ENCODE results near the gene POM121.
"Not testable (repeated sequence)": the region's sequence is repeated elsewhere in the genome, so short reads cannot be mapped to it uniquely, and the experiment has no call there.

The POM121 gene

DNA sequence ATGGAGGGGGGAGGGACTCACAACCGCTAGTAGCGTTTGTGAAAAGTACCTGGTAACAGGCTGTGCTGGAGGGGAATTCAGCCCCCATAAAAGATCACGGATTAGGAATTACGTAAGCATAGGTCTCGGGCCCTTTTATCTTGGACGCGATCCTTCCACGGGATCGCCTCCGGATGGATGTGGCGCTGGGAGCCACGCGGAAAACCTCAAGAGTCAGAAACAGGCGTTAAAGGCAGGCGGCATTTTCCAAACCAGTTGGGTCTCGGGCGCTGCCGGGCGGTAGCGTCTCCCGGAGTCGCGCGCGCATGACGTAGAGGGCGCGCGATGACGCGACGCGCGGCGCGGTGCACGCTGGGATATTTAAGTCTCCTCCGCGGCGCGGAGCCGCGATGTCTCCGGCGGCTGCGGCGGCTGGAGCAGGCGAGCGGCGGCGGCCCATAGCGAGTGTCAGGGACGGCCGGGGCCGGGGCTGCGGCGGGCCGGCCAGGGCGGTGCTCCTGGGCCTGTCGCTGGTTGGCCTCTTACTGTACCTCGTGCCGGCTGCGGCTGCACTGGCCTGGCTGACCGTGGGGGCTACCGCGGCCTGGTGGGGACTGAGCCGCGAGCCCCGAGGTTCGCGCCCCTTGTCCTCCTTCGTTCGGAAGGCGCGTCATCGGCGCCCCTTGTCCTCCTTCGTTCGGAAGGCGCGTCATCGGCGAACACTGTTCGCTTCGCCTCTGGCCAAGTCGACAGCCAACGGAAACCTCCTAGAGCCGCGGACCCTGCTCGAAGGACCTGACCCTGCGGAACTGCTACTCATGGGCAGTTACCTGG lies at the start of gene POM121:
POM121 (plus strand) TSS at position 363 of the 813 bp plus-strand sequence; CDS start at position 390, 27 bp downstream.
- Mint-ChIP-seq H3K27me3 (no peaks in the 10 kb centered on the region), H3K36me3 (peaks cover 15% of the 10 kb centered on the region), H3K4me1 (peaks cover 29% of the 10 kb centered on the region), H3K27ac (peak within 1 kb of the TSS; percentile 98), H3K9me3 (no peaks in the 10 kb centered on the region), H3K4me3 (peak within 1 kb of the TSS; percentile 100)
- ATAC-seq = peak; percentile 99

DNA sequence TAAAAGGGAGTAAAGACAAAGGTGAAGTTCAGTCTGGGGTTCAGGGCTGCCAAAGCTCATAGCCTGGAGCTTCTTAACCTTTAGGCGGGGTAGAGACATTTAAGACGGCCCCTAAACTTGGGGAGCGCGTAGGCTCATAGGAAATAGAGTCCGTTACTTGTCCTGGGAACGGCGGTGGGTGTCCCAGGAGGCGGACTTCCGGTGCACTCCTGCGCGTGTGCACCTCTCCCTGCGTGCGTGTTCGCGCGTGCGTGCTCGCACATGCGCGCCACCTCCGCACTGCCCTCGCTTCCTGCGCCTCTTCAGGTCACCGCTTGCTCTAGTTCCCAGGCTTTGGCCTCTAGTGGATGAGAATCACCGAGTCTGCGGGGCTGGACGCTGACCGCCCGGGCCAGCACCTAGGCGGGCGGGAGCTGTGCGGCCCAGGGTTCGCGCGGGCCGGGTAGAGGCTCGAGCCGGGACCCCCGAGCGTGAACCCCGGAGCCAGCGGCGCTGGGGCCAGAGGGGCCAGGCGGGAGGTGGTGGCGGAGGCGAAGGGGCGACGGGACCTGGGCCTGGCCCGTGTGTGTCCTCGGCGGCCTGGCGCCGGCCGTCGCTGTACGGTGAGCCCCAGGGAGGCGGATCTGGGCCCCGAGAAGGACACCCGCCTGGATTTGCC lies 45.7 kb upstream of the POM121 start:
- Mint-ChIP-seq H3K4me3 (peak overlapping the region; percentile 94), H3K27ac (peak overlapping the region; percentile 79), H3K4me1 (peaks cover 12% of the 10 kb centered on the region)
- not testable (repeated sequence) for H3K9me3 Mint-ChIP-seq, H3K27me3 Mint-ChIP-seq, H3K36me3 Mint-ChIP-seq
- peak; percentile 100 for ATAC-seq

DNA sequence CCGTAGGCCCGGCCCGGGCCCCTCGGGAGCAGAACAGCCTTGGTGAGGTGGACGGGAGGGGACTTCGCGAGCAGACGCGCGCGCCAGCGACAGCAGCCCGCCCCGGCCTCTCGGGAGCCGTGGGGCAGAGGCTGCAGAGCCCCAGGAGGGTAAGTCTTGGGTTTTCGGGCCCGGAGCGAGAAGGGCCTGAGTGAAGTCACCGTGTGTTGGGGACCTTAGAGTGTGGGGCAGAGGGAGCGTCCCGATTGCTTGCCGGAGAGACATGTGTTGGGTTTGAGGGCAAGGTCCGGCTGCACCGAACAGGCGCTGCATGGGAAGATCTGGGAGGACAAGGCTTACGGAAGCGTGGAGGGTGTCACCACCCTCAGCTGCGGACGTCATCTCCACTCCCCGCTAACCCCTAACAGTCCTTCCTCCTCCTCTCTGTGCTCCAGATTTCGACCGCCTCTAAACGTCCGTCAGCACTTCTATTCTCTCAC lies 45.1 kb upstream of the POM121 start:
- peaks cover 12% of the 10 kb centered on the region for H3K4me1 Mint-ChIP-seq
- peak; percentile 18 for ATAC-seq
- H3K9me3 Mint-ChIP-seq, H3K36me3 Mint-ChIP-seq, H3K27me3 Mint-ChIP-seq: not testable (repeated sequence)
- H3K27ac Mint-ChIP-seq = peak overlapping the region; percentile 79
- peak overlapping the region; percentile 94 for H3K4me3 Mint-ChIP-seq

DNA sequence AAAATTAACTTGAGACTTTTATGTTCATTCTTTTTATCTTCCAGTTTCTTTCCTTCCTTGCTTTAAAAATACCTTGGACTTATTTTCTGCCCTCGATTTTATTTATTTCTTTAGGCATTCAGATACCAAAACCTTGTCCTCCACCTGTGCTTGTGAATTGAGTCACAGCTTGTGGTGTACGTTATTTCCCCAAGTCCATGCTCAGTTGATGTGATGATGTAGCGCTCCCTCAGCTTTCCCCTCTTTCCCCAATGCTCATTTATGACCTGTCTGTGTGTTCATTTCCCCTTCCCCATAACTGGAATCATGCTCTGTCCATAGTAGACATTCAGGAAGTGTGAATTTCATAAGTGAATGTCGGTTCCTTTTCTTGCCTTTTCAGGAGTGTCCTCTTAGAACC lies 33.1 kb upstream of the POM121 start:
- H3K27me3 Mint-ChIP-seq, H3K27ac Mint-ChIP-seq, H3K9me3 Mint-ChIP-seq, H3K4me1 Mint-ChIP-seq, H3K4me3 Mint-ChIP-seq, ATAC-seq: not testable (repeated sequence)
- H3K36me3 Mint-ChIP-seq = peaks cover 37% of the 10 kb centered on the region

DNA sequence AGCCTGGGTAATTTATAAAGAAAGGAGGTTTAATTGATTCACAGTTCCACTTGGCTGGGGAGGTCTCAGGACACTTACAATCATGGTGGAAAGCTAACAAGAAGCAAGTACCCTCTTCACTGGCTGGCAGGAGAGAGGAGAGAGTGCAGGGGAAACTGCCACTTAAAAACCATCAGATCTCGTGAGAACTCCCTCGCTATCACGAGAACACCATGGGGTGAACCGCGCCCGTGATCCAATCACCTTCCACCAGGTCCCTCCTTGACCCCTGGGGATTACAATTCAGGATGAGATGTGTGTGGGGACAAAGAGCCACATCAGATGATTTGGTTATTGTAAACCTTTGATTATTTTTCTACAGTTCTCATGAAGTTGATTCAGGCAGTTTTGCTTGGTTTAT lies 20.2 kb upstream of the POM121 start:
- H3K36me3 Mint-ChIP-seq = peaks cover 46% of the 10 kb centered on the region
- H3K4me3 Mint-ChIP-seq, H3K27ac Mint-ChIP-seq, H3K4me1 Mint-ChIP-seq, H3K27me3 Mint-ChIP-seq, ATAC-seq, H3K9me3 Mint-ChIP-seq: not testable (repeated sequence)

DNA sequence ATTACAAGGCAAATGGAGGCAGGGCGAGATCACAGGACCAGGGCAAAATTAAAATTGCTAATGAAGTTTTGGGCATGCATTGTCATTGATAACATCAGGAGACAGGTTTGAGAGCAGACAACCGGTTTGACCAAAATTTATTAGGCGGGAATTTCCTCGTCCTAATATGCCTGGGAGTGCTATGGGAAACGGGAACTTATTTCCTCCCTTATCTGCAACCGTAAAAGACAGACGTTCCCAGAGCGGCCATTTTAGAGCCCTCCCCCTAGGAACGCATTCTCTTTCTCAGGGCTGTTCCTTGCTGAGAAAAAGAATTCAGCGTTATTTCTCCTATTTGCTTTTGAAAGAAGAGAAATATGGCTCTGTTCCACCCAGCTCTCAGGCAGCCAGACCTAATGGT lies 16.5 kb upstream of the POM121 start:
- H3K9me3 Mint-ChIP-seq, ATAC-seq, H3K27ac Mint-ChIP-seq, H3K4me3 Mint-ChIP-seq, H3K27me3 Mint-ChIP-seq: not testable (repeated sequence)
- Mint-ChIP-seq H3K4me1 (peaks cover 22% of the 10 kb centered on the region), H3K36me3 (peaks cover 34% of the 10 kb centered on the region)

DNA sequence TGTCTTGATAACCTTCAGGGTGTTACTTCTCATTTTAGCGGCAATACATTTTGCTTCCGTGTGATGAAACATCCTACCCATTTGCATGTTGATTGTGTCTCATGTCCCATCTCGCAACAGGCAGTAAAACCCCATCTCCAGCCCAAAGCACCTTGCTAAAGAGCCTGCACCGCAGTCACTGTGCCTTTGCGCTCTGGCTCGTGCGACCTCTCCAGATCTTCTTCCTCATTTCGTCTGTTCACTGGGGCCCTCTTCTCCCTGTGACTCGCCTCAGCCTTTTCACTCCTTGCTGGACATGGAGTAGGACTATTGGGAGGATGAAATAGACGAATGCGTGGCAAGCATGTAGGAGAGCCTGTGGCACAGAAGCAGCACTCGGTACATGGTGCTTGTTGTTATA lies 13.5 kb upstream of the POM121 start:
- ATAC-seq = peak; percentile 58
- H3K4me1 Mint-ChIP-seq = peaks cover 35% of the 10 kb centered on the region
- not testable (repeated sequence) for H3K4me3 Mint-ChIP-seq, H3K27ac Mint-ChIP-seq, H3K27me3 Mint-ChIP-seq, H3K9me3 Mint-ChIP-seq
- peaks cover 38% of the 10 kb centered on the region for H3K36me3 Mint-ChIP-seq

DNA sequence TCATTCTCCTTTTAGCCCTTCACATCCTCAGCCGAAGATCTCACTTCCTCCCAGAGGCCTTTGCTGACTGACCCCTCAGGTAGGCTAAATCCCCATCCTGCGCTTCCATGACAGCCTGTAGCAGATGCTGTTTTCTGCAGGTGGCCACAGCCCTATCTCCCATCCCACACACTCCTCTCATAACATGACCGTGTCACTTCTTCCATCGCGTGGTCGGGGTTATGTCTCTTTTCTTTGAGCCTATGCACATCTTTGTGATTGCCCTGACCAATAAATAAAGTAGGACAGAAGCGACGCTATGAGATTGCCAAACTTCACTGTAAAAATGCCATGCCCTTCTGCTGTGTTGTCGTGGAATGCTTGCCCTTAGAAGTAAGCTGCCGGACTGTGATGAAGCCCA lies 11.1 kb upstream of the POM121 start:
- H3K9me3 Mint-ChIP-seq, H3K4me3 Mint-ChIP-seq, H3K27me3 Mint-ChIP-seq, ATAC-seq: not testable (repeated sequence)
- peaks cover 36% of the 10 kb centered on the region for H3K4me1 Mint-ChIP-seq
- H3K27ac Mint-ChIP-seq = peak overlapping the region; percentile 69
- peaks cover 37% of the 10 kb centered on the region for H3K36me3 Mint-ChIP-seq

DNA sequence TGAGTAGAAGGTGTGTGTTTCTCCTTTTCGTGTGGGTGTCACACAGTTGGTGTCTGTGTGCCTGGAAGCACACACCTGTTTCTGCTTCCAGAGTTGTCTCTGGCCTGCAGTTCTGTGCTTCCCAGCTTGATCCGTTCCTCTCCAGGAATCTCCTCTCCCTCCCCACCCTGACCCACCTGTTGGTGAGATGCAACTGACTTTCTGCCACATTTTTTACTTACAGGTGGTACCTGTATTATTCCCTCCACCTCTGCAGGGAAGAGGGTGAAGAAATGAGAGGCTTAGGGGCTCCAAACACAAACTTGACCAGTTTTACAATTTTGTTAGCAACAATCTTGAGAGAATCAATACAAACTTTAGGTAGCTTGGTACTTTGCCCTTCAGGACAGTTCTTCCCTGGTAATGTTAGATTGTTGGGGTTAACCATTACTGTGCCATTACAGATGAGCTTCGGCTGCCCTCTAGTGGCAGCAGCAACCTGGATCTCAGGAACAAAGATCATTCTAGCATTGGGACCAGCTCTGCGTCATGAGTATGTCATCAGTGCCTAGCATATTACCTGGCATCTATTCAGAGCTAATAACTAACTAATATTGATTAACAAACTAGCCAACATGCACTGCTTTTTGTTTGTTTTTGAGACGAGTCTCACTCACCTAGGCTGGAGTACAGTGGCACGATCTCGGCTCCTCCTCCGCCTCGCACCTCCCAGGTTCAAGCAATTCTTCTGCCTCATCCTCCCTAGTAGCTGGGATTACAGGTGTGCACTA lies 10.0 kb upstream of the POM121 start:
- not testable (repeated sequence) for H3K9me3 Mint-ChIP-seq, H3K27me3 Mint-ChIP-seq, H3K4me3 Mint-ChIP-seq
- H3K36me3 Mint-ChIP-seq = peaks cover 36% of the 10 kb centered on the region
- peak overlapping the region; percentile 69 for H3K27ac Mint-ChIP-seq
- peak; percentile 87 for ATAC-seq
- peaks cover 36% of the 10 kb centered on the region for H3K4me1 Mint-ChIP-seq

DNA sequence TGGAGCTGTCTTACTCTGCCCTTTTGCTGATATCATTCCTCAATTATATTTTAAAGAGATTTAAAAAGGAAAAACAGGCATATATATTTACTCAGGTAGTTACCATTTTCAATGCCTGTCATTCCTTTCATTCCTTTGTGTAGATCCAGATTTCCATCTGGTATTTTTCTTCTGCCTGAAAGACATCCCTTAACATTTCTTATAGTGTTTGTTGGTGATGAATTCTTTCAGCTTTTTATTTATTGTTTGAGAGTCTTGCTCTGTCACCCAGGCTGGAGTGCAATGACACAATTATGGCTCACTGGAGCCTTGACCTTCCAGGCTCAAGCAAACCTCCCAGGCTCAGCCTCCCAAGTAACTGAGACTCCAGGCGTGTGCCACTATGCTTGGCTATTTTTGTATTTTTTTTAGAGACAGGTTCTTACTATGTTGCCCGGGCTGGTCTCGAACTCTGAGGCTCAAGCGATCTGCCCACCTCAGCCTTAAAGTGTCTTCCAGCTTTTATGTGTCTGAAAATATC lies 5.6 kb upstream of the POM121 start:
- H3K27ac Mint-ChIP-seq = no peak overlapping the region
- H3K9me3 Mint-ChIP-seq = no peaks in the 10 kb centered on the region
- no peak for ATAC-seq
- H3K27me3 Mint-ChIP-seq = no peaks in the 10 kb centered on the region
- peaks cover 17% of the 10 kb centered on the region for H3K36me3 Mint-ChIP-seq
- H3K4me1 Mint-ChIP-seq = peaks cover 15% of the 10 kb centered on the region
- H3K4me3 Mint-ChIP-seq = no peak overlapping the region

DNA sequence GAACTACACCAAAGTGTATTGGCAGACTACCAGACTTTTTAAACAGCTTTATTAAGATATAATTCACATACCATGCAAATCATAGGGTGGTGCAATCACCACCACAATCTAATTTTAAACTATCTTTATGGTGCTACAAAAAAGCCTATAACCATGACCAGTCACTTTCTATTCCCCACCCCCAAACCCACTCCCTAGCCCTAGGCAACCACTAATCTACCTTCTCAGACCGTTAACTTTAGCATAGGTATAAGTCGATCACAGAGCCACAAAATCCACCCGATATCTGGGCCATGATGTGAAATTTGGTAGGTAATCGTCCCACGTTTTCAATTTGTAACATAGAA lies 536 bp upstream of the POM121 start:
- peaks cover 11% of the 10 kb centered on the region for H3K36me3 Mint-ChIP-seq
- peaks cover 29% of the 10 kb centered on the region for H3K4me1 Mint-ChIP-seq
- no peak for ATAC-seq
- H3K27ac Mint-ChIP-seq = peak overlapping the region; percentile 98
- no peaks in the 10 kb centered on the region for H3K9me3 Mint-ChIP-seq
- no peaks in the 10 kb centered on the region for H3K27me3 Mint-ChIP-seq
- H3K4me3 Mint-ChIP-seq = peak overlapping the region; percentile 100

DNA sequence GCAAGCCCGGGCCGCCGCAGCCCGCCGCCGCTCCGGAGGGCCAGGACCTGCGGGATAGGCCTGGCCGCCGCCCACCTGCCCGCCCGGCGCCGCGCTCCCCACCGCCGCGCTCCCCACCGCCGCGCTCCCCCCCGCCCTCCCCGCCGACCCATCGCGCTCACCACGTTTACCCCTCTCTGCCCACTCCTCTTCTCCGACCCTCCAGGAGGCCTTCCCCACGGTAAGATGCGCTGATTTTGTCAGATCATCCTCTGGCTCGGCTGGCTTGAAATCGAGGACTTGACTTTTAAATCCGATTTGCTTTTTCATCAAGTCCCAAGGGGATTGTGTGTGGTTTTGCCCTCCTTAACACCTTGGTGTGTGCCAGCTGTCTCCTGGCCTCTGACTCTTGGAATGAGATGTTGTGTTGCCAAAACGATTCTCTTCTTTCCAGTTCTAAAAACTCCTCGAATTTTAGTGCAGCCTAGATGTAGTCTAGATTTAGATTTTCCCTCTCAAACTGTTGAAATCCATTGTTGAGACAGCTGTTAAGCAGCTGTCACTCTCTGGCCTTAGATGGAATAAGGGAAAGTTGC lies 738 bp downstream of the POM121 start:
- peak overlapping the region; percentile 100 for H3K4me3 Mint-ChIP-seq
- H3K27me3 Mint-ChIP-seq = no peaks in the 10 kb centered on the region
- peaks cover 21% of the 10 kb centered on the region for H3K36me3 Mint-ChIP-seq
- ATAC-seq = peak; percentile 44
- no peaks in the 10 kb centered on the region for H3K9me3 Mint-ChIP-seq
- peak overlapping the region; percentile 98 for H3K27ac Mint-ChIP-seq
- H3K4me1 Mint-ChIP-seq = peaks cover 29% of the 10 kb centered on the region

DNA sequence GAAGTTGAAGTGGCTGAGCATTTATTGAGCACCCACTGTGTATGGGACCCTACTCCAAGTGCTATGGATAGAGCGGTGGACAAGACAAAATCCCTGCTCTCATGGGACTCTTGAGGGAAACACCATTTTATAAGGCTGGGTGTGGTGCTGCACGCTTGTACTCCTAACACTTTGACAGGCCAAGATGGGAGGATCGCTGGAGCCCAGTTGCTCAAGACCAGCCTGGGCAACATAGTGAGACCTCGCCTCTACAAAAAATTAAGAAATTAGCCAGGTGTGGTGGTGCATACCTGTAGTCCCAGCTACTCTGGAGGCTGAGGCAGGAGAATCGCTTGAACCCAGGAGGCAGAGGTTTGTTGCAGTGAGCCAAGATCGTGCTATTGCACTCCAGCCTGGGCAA lies 2.9 kb downstream of the POM121 start:
- H3K4me3 Mint-ChIP-seq = not testable (repeated sequence)

DNA sequence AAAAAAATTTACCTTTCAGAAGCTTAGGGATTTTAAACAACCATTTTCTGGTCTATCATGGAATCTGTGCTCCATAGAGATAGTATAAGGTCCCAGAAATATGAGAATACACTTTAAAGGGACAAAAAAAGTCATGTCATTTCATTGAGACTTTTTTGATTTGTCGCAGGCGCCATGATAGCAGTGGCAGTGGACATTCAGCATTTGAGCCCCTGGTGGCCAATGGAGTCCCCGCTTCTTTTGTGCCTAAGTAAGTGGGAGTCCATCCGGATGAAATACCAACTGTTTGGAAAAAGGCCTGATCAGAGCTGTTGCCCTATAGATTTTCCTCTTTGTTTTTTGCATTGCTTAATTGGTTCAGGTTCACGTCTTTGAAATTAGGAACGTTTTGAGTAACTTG lies 3.3 kb downstream of the POM121 start:
- H3K27ac Mint-ChIP-seq, ATAC-seq, H3K4me3 Mint-ChIP-seq, H3K27me3 Mint-ChIP-seq, H3K9me3 Mint-ChIP-seq: not testable (repeated sequence)
- H3K36me3 Mint-ChIP-seq = peaks cover 25% of the 10 kb centered on the region
- peaks cover 26% of the 10 kb centered on the region for H3K4me1 Mint-ChIP-seq

More for the DNA sequence above, 2.9 kb downstream of the POM121 start:
- H3K9me3 Mint-ChIP-seq, ATAC-seq, H3K27me3 Mint-ChIP-seq, H3K27ac Mint-ChIP-seq: not testable (repeated sequence)
- H3K36me3 Mint-ChIP-seq = peaks cover 25% of the 10 kb centered on the region
- H3K4me1 Mint-ChIP-seq = peaks cover 29% of the 10 kb centered on the region
